ENCODE measurements around the gene LRRC2.
"Not testable (repeated sequence)": the region's sequence is repeated elsewhere in the genome, so short reads cannot be mapped to it uniquely, and the experiment has no call there.

The LRRC2 gene

DNA sequence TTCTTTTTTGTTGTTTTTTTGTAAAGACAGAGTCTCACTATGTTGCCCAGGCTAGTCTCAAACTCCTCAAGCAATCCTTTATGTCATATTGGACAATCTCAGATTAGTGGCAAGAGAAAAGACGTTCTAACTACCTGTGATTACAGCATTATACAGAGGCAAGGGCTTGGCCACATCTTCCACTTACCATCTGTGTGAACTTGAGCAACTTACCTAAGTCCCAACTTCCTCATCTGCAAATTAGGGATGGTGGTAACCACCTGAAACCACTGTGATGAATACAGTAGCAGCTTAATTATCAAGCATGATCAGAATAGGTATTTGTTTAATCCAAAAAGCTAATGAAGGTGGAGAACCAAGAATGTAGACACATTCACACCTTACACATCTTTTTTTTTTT, 16.1 kb downstream of the LRRC2 start:
- DNase-seq: no peak

DNA sequence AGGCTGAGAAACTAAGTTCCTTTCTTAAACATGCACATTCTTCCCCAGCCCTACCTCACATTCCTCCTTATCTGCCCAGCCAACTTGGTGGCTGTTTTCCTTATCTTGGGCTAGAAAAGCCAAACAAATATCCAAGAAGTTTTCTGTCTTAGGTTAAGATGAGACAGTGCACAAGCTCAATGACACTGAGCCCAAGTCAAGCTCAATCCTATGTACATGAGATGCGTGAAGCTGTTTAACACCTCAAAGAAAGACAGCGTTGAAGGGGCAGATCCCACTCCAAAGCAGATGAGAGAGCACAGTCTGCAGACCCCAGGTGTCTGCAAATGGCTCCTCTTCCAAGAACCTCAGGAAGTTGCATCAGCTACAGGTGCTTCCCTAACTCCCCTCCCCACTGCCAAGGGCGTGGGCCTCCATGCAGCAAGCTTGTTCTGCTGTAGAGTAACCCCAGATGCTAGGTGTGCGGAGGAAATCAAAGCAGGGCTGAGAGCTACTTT, 16.6 kb downstream of the LRRC2 start:
- DNase-seq: no peak

DNA sequence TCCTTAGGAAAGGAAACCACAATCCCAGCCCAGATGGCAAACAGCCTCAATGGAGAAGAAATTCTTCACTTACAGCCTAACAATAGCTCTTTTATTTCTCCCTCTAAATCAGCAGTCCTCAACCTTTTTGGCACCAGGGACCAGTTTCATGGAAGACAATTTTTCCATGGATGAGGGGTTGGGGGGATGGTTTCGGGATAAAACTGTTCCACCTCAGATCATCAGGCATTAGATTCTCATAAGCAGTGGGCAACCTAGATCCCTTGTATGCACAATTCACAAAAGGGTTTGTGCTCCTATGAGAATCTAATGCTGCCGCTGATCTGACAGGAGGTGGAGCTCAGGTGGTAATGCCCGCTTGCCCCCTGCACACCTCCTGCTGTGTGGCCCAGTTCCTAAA, 17.5 kb downstream of the LRRC2 start:
- not testable (repeated sequence) for DNase-seq

DNA sequence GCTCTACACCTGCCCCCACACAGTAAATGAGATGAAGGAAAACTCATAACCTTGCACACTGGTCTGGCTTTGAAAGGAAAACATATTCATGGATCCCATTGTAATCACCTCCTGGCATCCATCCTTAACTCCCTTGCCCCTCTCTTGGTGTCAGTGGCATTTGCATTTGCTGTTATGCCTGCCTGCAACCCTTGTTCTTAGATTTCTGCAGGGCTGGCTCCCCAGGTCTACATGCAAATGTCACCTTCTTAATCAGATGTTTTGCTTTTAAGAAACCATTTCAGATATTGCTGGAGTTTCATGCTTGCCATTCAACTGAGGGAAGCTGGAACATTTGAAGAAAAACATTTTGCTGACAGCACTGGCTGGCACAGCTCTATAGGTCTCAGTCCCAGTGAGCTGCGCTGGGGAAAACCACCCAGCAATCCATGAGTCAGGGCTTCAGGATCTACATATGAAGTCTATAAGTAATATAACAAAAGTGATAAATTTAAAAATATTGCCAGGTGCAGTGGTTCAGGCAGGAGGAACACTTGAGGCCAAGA, 19.1 kb downstream of the LRRC2 start:
- DNase-seq: no peak

DNA sequence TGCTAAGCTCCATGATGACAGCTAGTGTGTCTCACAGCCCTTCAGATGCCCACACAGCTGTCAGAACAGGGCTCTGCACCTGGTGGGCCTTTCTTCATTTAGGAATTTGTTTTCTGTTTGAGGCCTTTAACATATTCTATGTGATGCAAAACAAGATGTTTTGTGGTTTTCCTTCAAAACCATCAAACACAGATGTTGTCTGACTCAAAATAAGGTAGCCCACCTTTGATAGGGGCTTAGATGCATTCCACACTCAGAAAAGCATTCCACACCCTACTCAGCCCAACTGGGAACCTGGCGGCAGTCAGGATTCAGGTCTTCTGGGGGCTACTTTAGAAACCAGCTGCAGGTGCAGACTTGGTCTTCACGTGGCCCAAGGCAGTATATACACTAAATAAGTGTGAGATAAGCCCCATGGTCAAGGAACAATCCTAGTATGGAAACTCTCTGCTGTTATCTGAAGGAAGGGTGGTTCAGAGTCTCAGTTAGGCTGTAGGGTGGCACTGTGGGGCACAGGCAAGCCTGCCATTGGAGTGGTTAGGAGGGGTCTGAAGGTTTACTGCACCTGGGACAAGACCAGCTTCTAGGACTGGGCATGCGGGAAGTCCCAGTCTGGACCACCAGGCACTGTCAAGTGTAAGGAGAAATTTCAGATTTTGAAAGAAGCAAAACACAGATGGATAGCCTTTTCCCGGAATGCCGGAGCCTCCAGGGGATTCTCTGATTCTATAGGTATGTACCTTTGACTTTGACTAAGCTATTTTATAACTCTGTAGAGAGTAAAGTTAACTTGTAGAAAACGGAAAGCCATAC, 20.1 kb downstream of the LRRC2 start:
- DNase-seq: no peak

DNA sequence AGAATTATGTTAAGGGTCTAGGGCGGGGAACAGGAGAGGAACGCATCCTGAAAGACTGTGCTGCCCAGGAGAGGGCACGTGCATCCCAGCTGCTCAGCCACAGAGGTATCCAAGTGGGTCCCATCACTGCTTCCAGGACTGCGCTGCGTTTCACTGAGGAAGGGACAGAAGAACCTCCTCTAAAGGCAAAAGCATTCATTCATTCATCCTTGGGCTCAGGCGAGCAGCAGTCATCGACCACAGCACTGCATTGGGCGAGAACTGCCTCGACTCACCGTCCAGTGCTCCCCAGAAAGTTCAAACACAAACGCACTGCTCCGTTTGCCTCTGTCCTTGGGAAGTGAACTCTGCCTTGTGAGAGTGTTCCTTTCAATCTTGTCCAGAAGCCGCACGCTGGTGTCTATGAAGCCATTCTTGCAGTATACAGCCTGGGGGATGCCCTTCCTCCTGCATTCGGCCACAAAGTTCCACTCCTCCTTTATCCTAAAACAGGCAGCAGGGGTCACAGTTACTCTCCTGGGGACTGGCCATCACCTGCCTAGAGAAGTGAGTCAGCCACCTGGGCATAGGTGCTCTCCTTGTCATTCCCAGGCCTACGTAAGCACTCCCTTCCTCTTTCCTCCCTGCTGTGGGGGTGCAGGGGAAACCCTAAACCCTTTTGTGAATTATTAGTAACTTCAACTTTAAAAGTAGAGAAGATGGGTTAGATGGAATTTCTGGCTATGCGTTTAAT, 21.2 kb downstream of the LRRC2 start:
- no peak for DNase-seq

DNA sequence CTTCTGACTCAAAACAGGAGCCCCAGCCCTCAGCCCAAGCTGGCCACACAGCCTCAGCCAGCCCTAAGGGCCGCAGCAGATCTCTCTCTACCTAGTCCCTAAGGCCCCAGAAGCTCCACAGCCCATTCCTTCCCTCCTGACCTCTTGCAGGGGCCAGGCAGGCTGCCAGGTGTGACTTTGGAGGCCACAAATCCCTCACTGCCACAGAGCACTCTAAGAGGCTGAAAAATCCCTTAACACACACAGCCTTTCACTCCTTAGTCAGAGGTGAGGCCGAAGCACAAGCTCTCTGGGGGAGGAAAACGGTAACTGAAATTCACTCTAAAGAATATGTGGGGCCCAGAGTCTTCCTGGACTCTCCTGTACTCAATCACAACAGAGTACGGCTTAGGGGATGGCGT, 23.3 kb downstream of the LRRC2 start:
- no peak for DNase-seq

DNA sequence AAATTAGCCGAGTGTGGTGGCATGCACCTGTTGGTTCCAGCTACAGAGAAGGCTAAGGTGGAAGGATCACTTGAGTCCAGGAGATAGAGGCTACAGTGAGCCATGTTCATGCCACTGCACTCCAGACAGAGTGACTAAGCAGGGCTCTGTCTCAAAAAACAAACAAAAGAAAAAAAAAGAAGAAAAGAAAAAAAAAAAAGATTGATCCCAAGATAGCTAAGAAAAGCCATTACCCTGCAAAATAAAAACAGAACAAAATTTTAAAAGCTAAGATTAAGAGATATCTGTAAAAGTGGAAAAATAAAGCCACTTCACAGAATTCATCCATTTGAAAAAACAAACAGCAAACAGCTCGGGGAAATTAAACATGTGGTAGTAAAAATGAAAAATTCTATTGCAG, 23.8 kb downstream of the LRRC2 start:
- no peak for DNase-seq

DNA sequence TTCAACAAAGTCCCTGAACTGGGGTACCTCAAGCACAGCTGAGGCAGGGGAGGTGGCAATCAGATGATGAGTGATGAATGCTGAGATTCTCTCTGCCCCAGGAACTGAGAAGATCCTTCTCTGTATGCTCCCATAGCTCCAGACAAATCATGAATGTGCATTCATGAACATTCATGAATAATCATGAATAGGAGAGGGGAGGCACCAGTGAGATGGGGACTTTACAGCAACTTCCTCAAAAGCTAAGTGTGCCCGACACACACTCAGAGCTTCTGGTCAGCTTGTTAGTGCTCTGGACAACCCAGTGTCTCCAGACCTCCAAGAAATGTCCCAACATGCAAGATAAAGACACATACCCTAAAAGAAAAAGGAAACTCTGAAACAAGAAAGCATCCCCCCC, 24.3 kb downstream of the LRRC2 start:
- DNase-seq: no peak

DNA sequence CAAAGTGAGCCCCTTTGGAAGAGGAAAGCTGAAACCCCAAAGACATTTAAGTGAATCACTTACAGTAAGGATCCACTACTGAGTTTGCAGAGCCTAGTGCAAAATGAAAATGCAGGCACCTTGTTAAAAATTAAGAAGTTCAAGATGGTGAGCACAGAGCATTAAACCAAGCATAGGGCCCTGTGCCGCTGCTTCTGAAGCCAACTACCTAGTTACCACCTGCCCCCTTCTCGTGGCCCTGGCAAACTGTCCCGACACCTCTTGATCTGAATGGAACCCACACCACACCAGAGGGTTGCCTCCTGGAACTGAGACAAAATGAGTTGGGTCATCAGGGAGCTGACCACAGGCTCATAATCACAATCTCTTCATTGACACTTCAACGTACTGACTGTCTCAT, 25.6 kb downstream of the LRRC2 start:
- DNase-seq: no peak

DNA sequence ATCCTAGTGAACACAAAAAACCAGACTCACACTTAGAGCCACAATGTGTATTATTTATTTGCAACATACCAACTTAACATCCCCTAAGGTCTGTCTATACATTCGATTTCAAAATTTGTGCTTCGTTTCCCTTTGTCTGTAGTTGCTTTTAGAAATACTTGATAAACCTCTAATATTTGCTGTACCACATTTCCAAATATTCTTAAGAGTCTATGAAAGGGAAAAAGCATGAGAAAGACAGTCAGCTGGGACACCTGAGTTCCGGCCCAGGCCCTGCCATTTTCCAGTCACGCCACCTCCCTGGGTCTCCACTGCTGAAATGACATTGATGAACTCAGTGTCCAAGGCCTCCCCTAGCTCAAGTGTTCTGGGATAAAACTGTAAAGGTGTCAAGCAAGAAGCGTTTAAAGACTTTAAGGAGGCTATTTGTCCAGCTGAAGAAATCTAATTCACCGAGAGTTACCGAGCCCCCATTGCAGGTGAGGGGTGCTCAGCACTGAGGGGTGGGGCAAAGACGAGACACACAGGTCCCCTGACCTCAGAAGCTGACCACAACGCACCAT, 26.6 kb downstream of the LRRC2 start:
- DNase-seq: no peak

DNA sequence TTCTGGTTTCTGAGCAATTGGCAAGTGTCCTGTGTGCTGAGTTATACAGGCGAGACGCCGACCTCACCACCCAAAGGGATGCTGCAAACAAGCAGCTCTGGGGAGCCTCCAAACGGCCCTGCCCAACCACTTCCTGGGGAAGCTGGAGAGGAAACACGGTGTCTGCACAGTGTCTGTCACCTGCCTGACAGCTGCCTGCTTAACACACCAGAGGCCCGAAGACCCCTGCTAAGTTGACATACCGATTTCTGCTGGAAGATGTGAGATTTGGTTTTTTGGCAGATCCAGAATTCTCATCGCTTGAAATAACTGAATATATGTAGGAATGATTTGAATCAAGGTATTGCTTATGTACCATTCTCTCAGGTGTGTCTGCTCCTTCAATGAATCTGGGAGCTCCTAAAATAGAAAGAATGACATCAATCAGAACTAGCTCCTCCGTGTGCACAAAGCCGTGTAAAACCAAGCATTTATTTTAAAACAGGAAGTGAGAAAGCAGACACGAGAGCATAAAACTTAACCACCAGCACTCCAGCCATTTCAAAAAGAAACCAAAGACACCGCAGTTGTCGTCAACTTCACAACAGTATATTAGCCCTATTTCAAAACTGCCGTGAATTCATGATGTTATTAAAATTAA, 27.2 kb downstream of the LRRC2 start:
- no peak for DNase-seq

DNA sequence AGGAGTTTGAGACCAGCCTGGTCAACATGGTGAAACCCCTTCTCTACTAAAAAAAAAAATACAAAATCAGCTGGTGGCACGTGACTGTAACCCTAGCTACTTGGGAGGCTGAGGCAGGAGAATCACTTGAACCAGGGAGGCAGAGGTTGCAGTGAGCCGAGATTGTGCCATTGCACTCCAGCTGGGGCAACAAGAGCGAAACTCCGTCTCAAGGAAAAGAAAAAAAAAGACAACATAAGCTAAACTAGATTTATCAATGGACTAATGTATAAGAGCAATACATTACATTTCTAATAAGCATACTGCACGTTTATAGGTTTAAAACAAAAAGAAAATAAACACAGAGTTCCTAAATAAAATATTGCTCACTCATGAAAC, 27.7 kb downstream of the LRRC2 start:
- not testable (repeated sequence) for DNase-seq

DNA sequence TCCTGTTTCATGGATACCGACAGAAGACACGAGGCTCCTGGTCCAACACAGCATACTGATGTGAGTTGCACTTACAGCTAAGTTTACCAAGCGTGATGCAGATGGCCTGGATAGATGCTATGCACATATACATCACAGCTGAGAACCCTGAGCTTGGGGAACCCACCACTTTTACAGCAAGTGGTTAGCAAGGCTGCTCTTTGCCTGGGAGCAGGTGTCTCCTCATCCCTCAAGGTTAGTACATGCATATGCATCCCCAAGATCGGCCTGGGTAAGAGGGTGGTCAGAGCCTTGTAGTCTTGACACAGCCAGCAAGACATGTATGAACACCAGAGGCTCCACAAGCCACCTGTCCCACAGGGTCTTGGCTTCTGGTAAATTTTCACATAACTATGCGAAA, 28.3 kb downstream of the LRRC2 start:
- no peak for DNase-seq

DNA sequence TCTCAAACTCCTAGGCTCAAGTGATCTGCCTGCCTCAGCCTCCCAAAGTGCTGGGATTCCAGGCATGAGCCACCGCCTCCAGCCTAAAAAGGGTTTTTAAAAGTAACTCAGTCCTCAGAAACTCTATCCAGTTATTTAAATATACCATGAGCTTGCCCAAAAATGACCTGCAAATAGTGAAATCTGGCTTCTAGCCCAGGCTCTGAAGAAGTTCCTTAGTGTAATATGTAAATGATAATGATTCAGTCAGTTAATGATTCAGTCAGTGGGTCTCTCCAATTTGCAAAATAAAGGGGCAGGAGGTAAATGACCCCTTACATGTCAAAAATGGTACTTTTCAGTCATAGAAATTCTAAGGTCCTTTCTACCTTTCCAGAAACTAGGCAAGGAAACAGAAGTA, 28.8 kb downstream of the LRRC2 start:
- DNase-seq: no peak

DNA sequence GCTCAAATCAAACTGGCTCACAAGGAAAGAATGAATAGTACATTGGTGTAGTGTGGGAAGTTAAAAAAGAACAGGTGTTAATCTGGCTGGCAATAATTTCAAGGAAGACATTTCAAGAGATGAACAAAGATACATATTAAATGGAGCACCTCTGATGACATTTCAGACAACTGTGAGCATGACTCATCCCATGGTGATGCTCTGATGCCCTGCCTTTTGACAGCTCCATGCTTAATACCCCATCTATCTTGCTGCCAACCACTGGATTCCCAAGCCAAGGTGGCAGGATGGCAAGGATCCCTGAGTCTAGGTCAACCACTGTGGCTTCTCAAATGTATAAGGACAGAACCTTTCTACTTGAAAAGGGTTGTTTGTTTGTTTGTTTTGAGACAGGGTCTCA, 29.3 kb downstream of the LRRC2 start:
- no peak for DNase-seq

DNA sequence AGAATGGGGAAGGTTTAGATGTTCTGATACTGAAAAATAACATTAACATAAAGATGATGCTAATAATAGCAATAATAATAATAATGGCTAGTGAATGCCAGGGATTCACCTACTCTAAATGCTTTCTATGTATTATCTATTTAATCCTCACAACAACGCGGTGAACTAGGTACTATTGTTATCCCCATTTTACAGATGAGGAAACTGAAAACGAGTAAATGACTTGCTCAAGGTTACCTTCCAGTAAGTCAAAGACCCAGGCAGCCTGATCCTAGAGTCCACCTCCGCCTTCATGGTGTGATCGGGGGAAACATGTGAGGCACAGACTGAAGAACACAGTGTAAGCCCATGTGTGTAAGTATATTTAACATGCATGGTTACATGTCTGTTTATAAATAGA, 30.4 kb downstream of the LRRC2 start:
- DNase-seq: no peak

DNA sequence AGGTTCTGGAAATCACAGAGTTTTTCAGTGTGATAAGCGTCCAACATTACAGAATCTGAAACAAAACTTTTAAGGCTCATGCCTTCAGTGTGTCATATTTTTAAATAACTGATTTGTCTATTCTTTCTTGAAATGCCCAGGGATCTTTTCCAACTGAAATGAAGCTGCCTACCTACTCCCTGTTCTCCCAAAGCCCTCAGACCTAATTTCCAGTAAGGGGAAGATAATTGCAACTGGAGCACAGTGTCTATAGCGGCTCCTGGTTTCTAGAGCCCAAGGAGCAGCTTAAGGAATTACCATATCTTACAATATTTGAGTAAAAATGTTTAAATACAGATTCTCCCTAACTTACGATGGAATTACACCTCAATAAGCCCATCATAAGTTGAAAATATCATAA, 33.0 kb downstream of the LRRC2 start:
- DNase-seq: no peak

DNA sequence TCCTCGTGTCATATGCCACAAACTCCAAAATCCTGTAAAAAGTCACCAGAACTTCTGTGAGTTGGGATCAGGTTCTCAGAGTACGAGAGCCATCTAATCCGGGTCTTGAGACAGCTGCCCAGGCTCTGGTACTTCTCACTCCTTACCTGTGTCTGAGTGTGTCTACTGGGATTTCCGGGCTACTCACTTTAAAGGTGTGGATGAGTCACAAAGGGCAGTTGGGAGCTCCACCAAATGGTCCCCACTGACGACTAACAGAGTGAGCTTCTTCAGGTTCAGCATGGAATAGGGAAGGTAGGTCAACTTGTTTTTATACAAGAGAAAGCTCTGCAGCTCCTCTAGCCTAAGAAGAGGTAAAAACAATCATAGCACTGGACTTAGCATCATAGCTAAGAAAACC, 38.9 kb downstream of the LRRC2 start:
- DNase-seq: no peak

DNA sequence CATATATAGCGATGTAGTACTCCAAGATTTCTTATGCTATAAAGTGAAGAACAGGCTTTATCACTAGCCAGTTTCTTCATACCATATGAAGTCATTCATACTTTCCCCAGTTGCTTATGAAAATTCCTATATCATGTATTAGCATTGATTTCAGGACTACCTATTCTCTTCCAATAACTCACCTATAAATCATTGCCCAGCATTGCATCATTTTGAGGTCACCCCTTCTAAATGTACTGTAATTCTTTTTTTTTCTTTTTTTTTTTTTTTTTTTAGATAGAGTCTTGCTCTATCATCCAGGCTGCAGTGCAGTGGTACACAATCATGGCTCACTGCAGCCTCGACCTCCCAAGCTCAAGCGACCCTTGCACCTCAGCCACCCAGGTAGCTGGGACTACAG, 41.3 kb downstream of the LRRC2 start:
- DNase-seq: no peak

DNA sequence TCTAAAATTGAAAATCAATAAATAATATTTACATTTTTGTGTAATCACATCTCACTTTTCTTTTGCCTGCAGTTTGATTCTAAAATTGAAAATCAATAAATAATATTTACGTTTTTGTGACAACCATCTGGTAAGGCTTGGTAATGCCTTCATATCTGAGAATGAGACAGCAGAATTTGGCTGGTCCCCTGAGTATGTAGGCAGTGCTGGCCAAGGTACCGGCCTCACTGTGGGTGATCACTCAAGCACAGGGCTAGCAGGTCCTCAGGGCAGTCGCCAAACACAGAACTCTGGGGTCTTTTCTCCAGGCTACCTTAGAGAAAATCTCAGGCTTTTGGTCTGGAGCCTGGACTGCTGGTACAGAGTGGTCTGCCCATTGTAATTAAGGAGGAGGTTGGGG, 42.1 kb downstream of the LRRC2 start:
- DNase-seq: no peak

DNA sequence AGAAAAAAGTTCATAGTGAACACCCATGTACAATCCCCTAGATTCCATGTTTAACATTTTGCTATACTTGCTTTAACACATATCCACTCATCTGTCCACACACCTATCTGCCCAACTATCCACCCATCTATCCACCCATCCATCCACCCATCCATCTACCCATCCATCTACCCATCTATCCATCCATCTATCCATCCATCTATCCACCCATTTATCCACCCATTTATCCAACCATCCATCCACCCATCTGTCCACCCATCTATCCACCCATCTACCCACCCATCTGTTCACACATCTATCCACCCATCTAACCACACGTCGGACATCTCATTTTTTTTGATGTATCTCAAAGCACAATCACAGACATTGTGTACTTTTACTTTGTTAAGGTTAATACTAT, 42.5 kb downstream of the LRRC2 start:
- no peak for DNase-seq

DNA sequence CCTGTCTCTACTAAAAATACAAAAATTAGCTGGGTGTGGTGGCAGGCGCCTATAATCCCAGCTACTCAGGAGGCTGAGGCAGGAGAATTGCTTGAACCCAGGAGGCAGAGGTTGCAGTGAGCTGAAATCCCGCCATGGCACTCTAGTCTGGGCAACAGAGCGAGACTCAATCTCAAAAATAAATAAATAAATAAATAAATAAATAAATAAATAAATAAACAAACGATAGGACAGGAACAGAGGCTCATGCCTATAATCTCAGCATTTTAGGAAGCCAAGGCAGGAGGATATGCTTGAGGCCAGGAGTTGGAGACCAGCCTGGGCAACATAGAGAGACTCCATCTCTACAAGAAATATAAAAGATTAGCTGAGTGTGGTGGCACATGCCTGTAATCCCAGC, 43.9 kb downstream of the LRRC2 start:
- DNase-seq: not testable (repeated sequence)

Measured in NCI-H1092 (cell line).